ENCODE data around the gene RFK. TPM values are rescaled to one million over a fixed set of nuclear protein-coding genes. Genes with fewer than 3 reads are reported as not detected.

RFK gene
- total RNA-seq, 2 donors from 2014 or later, result 5.8 to 12.2 TPM

DNA sequence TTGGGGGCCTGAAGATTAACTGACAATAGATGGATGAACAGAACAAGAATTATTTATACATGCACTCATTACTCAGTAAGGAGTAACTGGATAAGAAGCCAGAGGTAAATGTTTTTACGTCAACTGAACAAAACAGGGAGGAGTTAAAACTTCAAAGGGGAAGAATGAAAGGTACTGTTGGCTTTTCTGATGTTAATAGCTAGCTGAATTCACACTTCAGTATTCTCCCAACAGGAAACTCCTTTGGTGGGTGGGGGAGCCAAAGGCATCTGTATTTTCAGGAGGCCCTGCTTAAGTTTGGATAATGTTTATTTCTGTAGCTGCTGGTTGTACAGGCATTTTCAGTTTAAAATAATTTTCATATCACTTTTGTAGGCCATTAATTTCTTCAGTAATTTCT lies 23.2 kb upstream of the RFK start:
- H3K36me3 Mint-ChIP-seq, result peaks cover 12 to 16% of the 10 kb centered on the region in 2 donors
- H3K27ac Mint-ChIP-seq, result no peak overlapping the region
- H3K9me3 Mint-ChIP-seq, result peaks cover 12 to 16% of the 10 kb centered on the region in 2 donors
- DNase-seq (ENCODE audit: low spot score in 2 of 2), result no peak
- no peak for ATAC-seq

DNA sequence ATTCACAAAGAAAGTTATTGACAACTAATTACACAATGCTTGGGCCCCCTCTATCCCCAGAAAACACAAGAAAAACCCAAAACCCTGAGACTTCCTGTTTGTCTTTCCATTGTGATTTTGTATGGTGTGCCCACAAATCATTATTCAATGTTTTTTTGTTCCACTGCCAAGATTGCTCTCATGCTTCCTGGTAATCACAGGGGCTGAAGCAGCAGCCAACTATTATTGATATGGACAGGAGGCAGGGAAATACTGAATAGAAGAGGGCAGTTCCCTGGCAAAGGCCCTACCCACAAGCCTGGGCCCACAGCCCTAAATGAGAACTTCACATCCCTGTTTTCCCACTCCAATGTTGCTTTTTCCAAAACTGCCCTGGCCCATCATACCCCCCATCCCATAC lies 21.5 kb upstream of the RFK start:
- H3K36me3 Mint-ChIP-seq, result peaks cover 12 to 16% of the 10 kb centered on the region in 2 donors
- DNase-seq (ENCODE audit: low spot score in 2 of 2) (no peak), ATAC-seq (no peak)
- H3K27ac Mint-ChIP-seq, result no peak overlapping the region
- H3K9me3 Mint-ChIP-seq, result peaks cover 10 to 12% of the 10 kb centered on the region in 2 donors

DNA sequence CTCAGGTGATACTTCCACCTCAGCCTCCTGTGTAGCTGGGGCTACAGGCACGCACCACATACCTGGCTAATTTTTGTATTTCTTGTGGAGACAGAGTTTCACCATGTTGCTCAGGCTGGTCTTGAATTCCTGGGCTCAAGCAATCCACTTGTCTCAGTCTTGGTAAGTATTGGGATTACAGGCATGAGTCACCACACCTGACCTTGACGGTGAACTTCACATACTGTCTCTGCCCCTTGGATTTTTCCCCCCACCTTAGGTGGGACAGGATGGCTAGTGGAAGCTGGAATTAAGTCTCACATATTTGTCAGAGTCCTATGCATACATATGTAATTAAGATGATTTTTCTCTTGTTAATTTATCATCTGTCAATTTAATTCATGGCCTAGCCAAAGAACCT lies 20.9 kb upstream of the RFK start:
- no peak for ATAC-seq

DNA sequence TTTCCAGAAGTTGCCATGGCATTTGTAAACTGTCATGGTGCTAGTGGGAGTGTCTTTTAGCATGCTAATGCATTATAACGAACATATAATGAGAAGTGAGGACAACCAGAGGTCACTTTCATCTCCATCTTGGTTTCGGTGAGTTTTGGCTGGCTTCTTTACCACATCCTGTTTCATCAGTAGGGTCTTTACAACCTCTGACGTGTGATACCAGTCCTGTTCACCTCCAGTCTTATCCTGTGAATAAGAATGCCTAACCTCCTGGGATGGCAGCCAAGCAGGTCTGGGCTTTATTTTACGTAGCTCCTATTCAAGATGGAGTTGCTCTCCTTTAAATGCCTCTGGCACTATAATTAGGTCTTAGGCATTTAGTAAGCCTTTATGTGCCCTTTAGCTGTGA lies 20.4 kb upstream of the RFK start:
- peaks cover 10 to 12% of the 10 kb centered on the region in 2 donors for H3K9me3 Mint-ChIP-seq
- no peak for DNase-seq (ENCODE audit: low spot score in 2 of 2)
- no peak for ATAC-seq
- H3K36me3 Mint-ChIP-seq, result peaks cover 12 to 16% of the 10 kb centered on the region in 2 donors
- H3K27ac Mint-ChIP-seq, result no peak overlapping the region

More for the DNA sequence above, 20.9 kb upstream of the RFK start:
- no peak for DNase-seq (ENCODE audit: low spot score in 2 of 2)
- H3K27ac Mint-ChIP-seq, result no peak overlapping the region
- H3K36me3 Mint-ChIP-seq, result peaks cover 12 to 16% of the 10 kb centered on the region in 2 donors
- H3K9me3 Mint-ChIP-seq, result peaks cover 10 to 12% of the 10 kb centered on the region in 2 donors

DNA sequence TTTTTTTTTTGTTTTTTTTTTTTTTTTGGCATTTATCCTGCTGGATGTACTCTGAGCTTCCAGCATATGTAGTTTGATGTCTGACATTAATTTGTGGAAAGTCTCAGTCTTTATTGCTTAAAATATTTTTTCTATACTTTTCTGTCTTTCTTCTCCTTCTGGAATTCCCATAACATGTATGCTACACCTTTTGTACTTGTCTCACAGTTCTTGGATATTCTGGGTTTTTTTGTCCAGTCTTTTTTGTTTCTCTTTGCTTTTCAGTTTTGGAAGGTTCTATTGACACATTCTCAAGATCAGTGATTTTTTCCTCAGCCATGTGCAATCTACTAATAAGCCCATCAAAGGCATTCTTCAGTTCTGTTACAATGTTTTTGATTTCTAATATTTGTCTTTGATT lies 19.4 kb upstream of the RFK start:
- Mint-ChIP-seq H3K9me3 (peaks cover 10 to 12% of the 10 kb centered on the region in 2 donors), H3K27ac (no peak overlapping the region), H3K36me3 (peaks cover 12 to 16% of the 10 kb centered on the region in 2 donors)
- no peak for ATAC-seq
- no peak for DNase-seq (ENCODE audit: low spot score in 2 of 2)

DNA sequence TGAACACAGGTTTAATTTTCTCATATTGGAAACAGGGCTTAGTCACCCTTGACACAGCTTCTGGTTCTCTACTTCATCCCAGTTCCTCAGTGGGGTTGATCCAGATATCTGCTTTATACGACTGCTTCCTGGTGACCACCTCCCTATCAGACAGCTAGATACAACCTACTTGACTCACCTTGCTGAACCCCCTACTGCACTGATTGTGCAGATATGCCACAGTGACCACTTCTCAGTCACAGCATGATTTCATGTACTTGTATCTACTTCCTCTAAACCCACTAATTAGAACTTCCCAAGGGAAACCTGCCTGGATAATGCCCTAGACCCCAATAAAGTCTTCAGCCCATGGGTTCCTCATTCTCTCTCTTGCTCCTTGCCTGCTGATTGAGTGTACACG lies 18.4 kb upstream of the RFK start:
- Mint-ChIP-seq H3K36me3 (peaks cover 12 to 16% of the 10 kb centered on the region in 2 donors), H3K9me3 (peaks cover 10 to 12% of the 10 kb centered on the region in 2 donors), H3K27ac (no peak overlapping the region)
- DNase-seq (ENCODE audit: low spot score in 2 of 2), result no peak
- ATAC-seq, result no peak

DNA sequence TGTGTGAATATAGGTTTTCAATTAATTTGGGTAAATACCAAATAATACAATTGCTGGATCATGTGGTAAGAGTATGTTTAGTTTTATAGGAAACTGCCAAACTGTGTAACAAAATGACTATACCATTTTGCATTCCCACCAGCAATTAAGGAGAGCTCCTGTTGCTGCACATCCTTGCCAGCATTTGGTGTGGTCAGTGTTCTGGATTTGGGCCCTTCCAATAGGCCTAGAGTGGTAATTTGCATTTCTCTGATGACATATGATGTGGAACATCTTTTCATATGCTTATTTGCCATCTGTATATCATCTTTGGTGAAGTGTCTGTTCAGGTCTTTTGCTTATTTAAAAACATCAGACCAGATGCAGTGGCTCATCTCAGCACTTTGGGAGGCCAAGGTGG lies 11.6 kb upstream of the RFK start:
- ATAC-seq, result no peak
- H3K36me3 Mint-ChIP-seq, result no peaks in the 10 kb centered on the region
- no peak for DNase-seq (ENCODE audit: low spot score in 2 of 2)
- H3K27ac Mint-ChIP-seq, result no peak overlapping the region
- no peaks in the 10 kb centered on the region for H3K9me3 Mint-ChIP-seq

DNA sequence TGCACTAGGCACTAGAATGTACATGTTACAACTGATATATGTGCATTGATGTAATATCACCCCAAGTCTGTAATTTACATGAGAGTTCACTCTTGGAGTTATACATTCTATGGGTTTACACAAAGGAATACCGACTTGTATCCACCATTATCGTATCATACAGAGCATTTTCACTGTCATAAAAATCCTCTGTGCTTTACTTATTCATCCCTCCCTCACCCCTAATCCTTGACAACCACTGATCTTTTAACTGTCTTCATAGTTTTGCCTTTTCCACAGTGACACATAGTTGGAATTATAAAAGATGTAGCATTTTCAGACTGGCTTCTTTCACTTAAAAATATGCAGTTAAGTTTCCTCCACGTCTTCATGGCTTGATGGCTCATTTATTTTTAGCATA lies 11.1 kb upstream of the RFK start:
- DNase-seq (ENCODE audit: low spot score in 2 of 2) (no peak), ATAC-seq (no peak)
- Mint-ChIP-seq H3K27ac (no peak overlapping the region), H3K36me3 (no peaks in the 10 kb centered on the region), H3K9me3 (no peaks in the 10 kb centered on the region)

DNA sequence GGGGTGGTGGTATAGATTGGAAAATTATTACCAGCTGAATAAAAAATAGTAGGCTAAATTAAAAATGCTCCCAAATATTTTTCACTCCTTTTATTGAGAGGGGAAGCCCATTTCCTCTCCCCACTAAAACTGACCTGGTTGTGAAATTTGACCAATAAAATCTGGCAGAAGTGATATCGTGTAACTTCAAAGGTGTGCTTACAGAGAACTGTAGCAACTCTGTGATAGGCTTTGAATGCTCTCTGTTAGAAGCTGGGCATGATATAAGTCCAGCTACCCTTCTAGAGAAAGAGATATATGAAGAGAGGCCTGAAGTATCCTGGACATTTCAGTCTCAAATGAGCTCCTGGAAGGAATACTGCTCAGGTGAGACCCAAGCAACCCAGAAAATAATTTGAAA lies 10.2 kb upstream of the RFK start:
- Mint-ChIP-seq H3K27ac (no peak overlapping the region), H3K36me3 (no peaks in the 10 kb centered on the region), H3K9me3 (no peaks in the 10 kb centered on the region)
- DNase-seq (ENCODE audit: low spot score in 2 of 2) (no peak), ATAC-seq (no peak)

- no peaks in the 10 kb centered on the region for H3K36me3 Mint-ChIP-seq
- DNase-seq (ENCODE audit: low spot score in 2 of 2) (peak in 1 of 2 donors; percentile 22), ATAC-seq (peak; percentile 97 to 99)
- H3K27ac Mint-ChIP-seq, result peak overlapping the region; percentile 75 to 91
- H3K9me3 Mint-ChIP-seq, result no peaks in the 10 kb centered on the region
Observed at GRCh38 chr9:76403352-76403751, 9.1 kb upstream of the RFK start.

DNA sequence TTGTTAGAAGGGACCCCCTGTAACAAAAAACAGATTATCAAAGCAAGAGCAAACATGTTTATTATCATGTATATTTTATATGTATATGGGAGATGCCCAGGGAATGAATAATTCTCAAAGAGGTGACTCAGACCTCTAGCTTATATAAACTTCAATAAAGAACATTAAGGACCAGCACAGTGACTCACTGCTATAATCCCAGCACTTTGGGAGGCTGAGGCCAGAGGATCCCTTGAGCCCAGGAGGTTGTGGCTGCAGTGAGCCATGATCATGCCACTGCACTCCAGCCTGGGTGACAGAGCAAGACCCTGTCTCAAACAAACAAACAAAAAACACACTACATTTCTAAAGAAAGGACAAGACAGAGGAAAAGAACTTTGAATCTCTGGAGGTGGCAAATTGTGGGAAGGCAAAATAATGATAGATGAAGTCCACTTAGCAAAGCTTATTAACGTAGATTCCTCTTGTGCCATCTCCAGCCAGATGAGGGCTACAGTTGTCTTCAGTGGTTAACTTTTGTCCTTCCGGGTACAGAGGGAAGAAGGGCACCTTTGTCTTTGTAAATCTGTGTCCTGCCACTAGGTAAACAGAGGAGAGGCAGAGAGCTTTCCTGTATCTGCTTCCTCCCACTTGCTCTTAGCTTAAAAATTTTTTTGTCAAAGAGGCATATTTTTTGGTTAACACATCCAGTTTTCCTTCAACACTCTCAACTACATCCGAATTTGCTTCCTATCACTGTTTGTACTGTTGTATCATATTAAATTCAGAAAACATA lies 7.5 kb upstream of the RFK start:
- no peaks in the 10 kb centered on the region for H3K36me3 Mint-ChIP-seq
- no peak for DNase-seq (ENCODE audit: low spot score in 2 of 2)
- H3K9me3 Mint-ChIP-seq, result no peaks in the 10 kb centered on the region
- H3K27ac Mint-ChIP-seq, result no peak overlapping the region
- no peak for ATAC-seq

DNA sequence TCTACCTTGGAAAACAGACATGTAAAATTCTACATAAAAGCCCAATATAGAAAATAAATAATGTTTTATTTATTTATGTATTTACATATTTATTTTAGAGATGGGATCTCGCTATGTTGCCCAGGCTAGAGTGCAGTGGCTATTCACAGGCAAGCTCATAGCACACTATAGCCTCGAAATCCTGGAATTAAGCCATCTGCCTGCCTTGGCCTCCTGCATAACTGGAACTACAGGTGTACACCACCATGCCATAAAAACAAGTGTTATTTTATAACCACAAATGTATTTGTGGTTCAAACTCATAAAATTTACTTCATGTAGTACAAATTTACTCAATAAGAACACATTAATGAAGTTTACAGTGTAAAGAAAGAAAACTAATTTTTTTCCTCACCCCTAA lies 7.0 kb upstream of the RFK start:
- H3K36me3 Mint-ChIP-seq, result no peaks in the 10 kb centered on the region

DNA sequence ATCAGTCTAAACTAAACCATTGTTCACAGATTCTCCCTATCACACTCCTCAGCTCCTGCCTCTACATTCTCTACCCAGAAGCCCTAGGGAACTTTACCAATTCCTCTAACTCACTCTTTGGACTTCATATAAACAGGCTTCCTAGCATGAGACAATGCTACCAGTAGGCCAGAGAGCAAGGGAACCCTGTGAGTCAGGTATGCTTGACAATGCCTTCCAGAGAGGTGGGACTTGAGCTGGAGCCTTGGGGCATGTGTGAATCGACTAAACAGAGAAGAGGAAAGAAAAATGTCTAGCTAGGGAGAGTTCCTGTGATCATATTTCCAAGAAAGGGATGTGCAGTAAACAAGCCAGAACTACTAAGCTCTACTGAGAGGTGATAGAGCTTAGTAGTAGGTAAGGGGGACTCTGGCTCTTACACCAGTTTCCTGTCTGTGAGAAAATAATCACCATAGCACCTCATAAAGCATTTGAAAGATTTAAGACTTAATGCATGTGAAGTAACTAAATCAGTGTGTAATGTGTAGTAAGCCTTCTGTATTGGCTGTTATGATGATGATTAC lies 6.4 kb upstream of the RFK start:
- ATAC-seq (peak in 1 of 2 donors; percentile 27), DNase-seq (ENCODE audit: low spot score in 2 of 2) (no peak)
- Mint-ChIP-seq H3K27ac (no peak overlapping the region), H3K36me3 (no peaks in the 10 kb centered on the region), H3K9me3 (no peaks in the 10 kb centered on the region)

More for the DNA sequence above, 7.0 kb upstream of the RFK start:
- no peak overlapping the region for H3K27ac Mint-ChIP-seq
- no peak for DNase-seq (ENCODE audit: low spot score in 2 of 2)
- H3K9me3 Mint-ChIP-seq, result no peaks in the 10 kb centered on the region
- ATAC-seq, result no peak

- Mint-ChIP-seq H3K36me3 (no peaks in the 10 kb centered on the region), H3K9me3 (no peaks in the 10 kb centered on the region), H3K27ac (no peak overlapping the region)
- ATAC-seq (no peak), DNase-seq (ENCODE audit: low spot score in 2 of 2) (no peak)
Observed at GRCh38 chr9:76399856-76400255, 5.6 kb upstream of the RFK start.

DNA sequence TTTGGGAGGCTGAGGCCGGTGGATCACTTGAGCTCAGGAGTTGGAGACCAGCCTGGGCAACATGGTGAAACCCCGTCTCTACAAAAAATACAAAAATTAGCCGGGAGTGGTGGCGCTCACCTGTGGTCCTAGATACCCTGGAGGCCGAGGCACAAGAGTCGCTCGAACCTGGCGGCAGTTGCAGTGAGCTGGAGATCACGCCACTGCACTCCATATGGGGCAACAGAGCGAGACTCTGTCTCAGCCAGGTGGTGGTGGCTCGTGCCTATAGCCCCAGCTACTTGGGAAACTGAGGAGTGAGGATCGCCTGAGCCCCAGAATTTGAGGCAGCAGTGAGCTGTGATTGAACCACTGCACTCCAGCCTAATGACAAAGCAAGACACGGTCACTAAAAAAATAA lies 2.4 kb upstream of the RFK start:
- DNase-seq (ENCODE audit: low spot score in 2 of 2), result no peak
- peaks cover 0 to 15% of the 10 kb centered on the region in 2 donors for H3K36me3 Mint-ChIP-seq
- no peak for ATAC-seq
- peaks cover 0 to 5% of the 10 kb centered on the region in 2 donors for H3K9me3 Mint-ChIP-seq
- no peak overlapping the region for H3K27ac Mint-ChIP-seq

GRCh38 chr9:76396144-76396543 lies 1.9 kb upstream of the RFK start:
- H3K27ac Mint-ChIP-seq, result no peak overlapping the region
- no peak for ATAC-seq
- DNase-seq (ENCODE audit: low spot score in 2 of 2), result no peak
- peaks cover 0 to 5% of the 10 kb centered on the region in 2 donors for H3K9me3 Mint-ChIP-seq
- peaks cover 0 to 16% of the 10 kb centered on the region in 2 donors for H3K36me3 Mint-ChIP-seq

- Mint-ChIP-seq H3K36me3 (peaks cover 0 to 16% of the 10 kb centered on the region in 2 donors), H3K9me3 (peaks cover 0 to 5% of the 10 kb centered on the region in 2 donors), H3K27ac (peak overlapping the region in 1 of 2 donors; percentile 92)
- DNase-seq (ENCODE audit: low spot score in 2 of 2) (no peak), ATAC-seq (no peak)
Observed at GRCh38 chr9:76395381-76395780, 1.2 kb upstream of the RFK start.

DNA sequence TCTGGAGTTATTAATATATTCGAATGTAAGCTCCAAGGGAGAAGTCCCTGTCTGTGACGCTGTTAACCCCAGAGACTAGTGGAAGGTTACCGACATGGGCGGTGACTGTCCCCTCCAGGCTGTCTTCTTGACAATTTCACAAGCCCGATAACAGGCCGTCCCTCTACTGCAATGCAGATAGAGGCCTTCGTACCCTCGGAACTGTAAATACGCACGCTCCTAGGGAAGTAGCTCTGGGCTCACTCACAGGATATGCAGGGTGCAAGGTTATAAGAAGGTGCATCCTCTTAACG lies 680 bp upstream of the RFK start:
- peak in 1 of 2 donors; percentile 51 for DNase-seq (ENCODE audit: low spot score in 2 of 2)
- Mint-ChIP-seq H3K36me3 (peaks cover 0 to 16% of the 10 kb centered on the region in 2 donors), H3K9me3 (peaks cover 0 to 5% of the 10 kb centered on the region in 2 donors), H3K27ac (peak overlapping the region; percentile 92)
- peak; percentile 73 to 76 for ATAC-seq

Data from activated naive CD4-positive, alpha-beta T cell treated with anti-CD3 and anti-CD28 coated beads, Interleukin-2, amount 50 U/mL, for 72 hours (primary cell).